Left cardiac atrium (tissue), 4 donors: Measurements from ENCODE around the gene TPRKB. TPM values are rescaled to one million over a fixed set of nuclear protein-coding genes. Genes with fewer than 3 reads are reported as not detected.
"Not testable (repeated sequence)": the region's sequence is repeated elsewhere in the genome, so short reads cannot be mapped to it uniquely, and the experiment has no call there.

Experiments
- ATAC-seq, 2 donors: fragments of 200-7000 bp; cut with Tn5 transposase; one replicate each; pipeline ENCODE4 v1.9.1; 2020; ENCODE audit warnings: mild to moderate bottlenecking in 2 of 2, moderate library complexity in 2 of 2
- DNase-seq: peaks from one replicate; pipeline ENCODE4 v3.0.0-alpha.2; 2020
- intact Hi-C, 2 donors: fragments of 100-400 bp; cut with DNase I; formaldehyde crosslinking; loops; one replicate each; pipeline versions ENCODE4 v1.14.1 to v1.15.1; 2022 to 2023
- total RNA-seq, 2 donors: library from RNA; stranded (reverse); fragmentation: NEBNext Ultra II Directional; extraction: Animal tissue kit (Norgen Biotek cat#: 25700); gene quantifications; one replicate each; pipeline ENCODE4 v1.2.1, GENCODE V29; 2021
- donor health status: DM: no; HTN: yes; CAD: no.
- donor health status: DM: no; HTN: yes; CAD: no; lungs with severe emphysema.
- donor health status: DM: yes; HTN: yes; CAD: no.
- donor health status: Dilated cardiomyopathy.

Gene TPRKB
- total RNA-seq, 2 donors from 2014 or later = 21.7 to 31.4 TPM

- DNase-seq (no peak), ATAC-seq (no peak)
- intact Hi-C loops = no loop called here
Observed at GRCh38 chr2:73746015-73746876, 9.1 kb upstream of the TPRKB start.

GRCh38 chr2:73740767-73741166 lies 3.6 kb upstream of the TPRKB start:
- ATAC-seq = no peak
- intact Hi-C loops = no loop called here
- no peak for DNase-seq

GRCh38 chr2:73739101-73739500 lies 2.0 kb upstream of the TPRKB start:
- no peak for DNase-seq
- no peak for ATAC-seq
- intact Hi-C loops = no loop called here

- DNase-seq (no peak), ATAC-seq (no peak)
- intact Hi-C loops = no loop called here
Observed at GRCh38 chr2:73736378-73736777, 767 bp downstream of the TPRKB start.

- intact Hi-C loops = no loop called here
- DNase-seq (no peak), ATAC-seq (peak; percentile 41 to 57)
Observed at GRCh38 chr2:73730810-73731209, 6.3 kb downstream of the TPRKB start.

- intact Hi-C loops = no loop called here
- ATAC-seq = no peak
- DNase-seq = no peak
Observed at GRCh38 chr2:73728711-73729110, 8.4 kb downstream of the TPRKB start.

- DNase-seq (no peak), ATAC-seq (no peak)
- intact Hi-C loops = no loop called here
Observed at GRCh38 chr2:73728043-73728442, 9.1 kb downstream of the TPRKB start.

GRCh38 chr2:73726657-73727056 lies 10.5 kb downstream of the TPRKB start:
- intact Hi-C loops, ATAC-seq, DNase-seq: not testable (repeated sequence)

- intact Hi-C loops = no loop called here
- ATAC-seq = no peak
- DNase-seq = no peak
Observed at GRCh38 chr2:73718851-73719621, 18.1 kb downstream of the TPRKB start.

GRCh38 chr2:73718421-73718820 lies 18.7 kb downstream of the TPRKB start:
- DNase-seq = no peak
- no peak for ATAC-seq
- intact Hi-C loops = no loop called here

GRCh38 chr2:73717695-73718094 lies 19.4 kb downstream of the TPRKB start:
- intact Hi-C loops, DNase-seq, ATAC-seq: not testable (repeated sequence)

GRCh38 chr2:73717251-73717606 lies 19.9 kb downstream of the TPRKB start:
- no peak for DNase-seq
- intact Hi-C loops = no loop called here
- peak in 1 of 2 donors; percentile 16 for ATAC-seq

- DNase-seq (peak; percentile 39), ATAC-seq (peak; percentile 38 to 88)
- intact Hi-C loops = no loop called here
Observed at GRCh38 chr2:73716543-73717250, 20.4 kb downstream of the TPRKB start.

- DNase-seq = no peak
- intact Hi-C loops = no loop called here
- ATAC-seq = no peak
Observed at GRCh38 chr2:73714091-73714490, 23.1 kb downstream of the TPRKB start.

GRCh38 chr2:73708527-73708926 lies 28.6 kb downstream of the TPRKB start:
- intact Hi-C loops = no loop called here
- DNase-seq (no peak), ATAC-seq (no peak)

GRCh38 chr2:73707636-73708035 lies 29.5 kb downstream of the TPRKB start:
- ATAC-seq = no peak
- intact Hi-C loops = no loop called here
- no peak for DNase-seq

GRCh38 chr2:73707058-73707457 lies 30.1 kb downstream of the TPRKB start:
- intact Hi-C loops = no loop called here
- ATAC-seq (no peak), DNase-seq (no peak)

GRCh38 chr2:73705091-73705490 lies 32.1 kb downstream of the TPRKB start:
- no peak for ATAC-seq
- intact Hi-C loops = no loop called here

GRCh38 chr2:73704285-73704684 lies 32.9 kb downstream of the TPRKB start:
- ATAC-seq (no peak), DNase-seq (no peak)
- intact Hi-C loops = no loop called here

More at GRCh38 chr2:73705091-73705490, 32.1 kb downstream of the TPRKB start:
- DNase-seq = no peak

GRCh38 chr2:73703675-73704074 lies 33.5 kb downstream of the TPRKB start:
- intact Hi-C loops = no loop called here
- DNase-seq (no peak), ATAC-seq (no peak)
